ENCODE results near the gene TERB1.

The TERB1 gene

GRCh38 chr16:66741169-66741900, 60.0 kb downstream of the TERB1 start:
- no peak for DNase-seq

- no peak for DNase-seq
Observed at GRCh38 chr16:66740533-66740932, 60.9 kb downstream of the TERB1 start.

GRCh38 chr16:66740010-66740409, 61.4 kb downstream of the TERB1 start:
- DNase-seq, result no peak

GRCh38 chr16:66735891-66736290, 65.5 kb downstream of the TERB1 start:
- no peak for DNase-seq

- no peak for DNase-seq
Observed at GRCh38 chr16:66731101-66731500, 70.3 kb downstream of the TERB1 start.

GRCh38 chr16:66728804-66729203, 72.6 kb downstream of the TERB1 start:
- no peak for DNase-seq

GRCh38 chr16:66728117-66728787, 73.1 kb downstream of the TERB1 start:
- no peak for DNase-seq

- DNase-seq, result no peak
Observed at GRCh38 chr16:66720766-66721165, 80.6 kb downstream of the TERB1 start.

GRCh38 chr16:66719246-66719645, 82.1 kb downstream of the TERB1 start:
- no peak for DNase-seq

- no peak for DNase-seq
Observed at GRCh38 chr16:66717776-66718175, 83.6 kb downstream of the TERB1 start.

- no peak for DNase-seq
Observed at GRCh38 chr16:66717112-66717675, 84.2 kb downstream of the TERB1 start.

GRCh38 chr16:66714654-66715307, 86.6 kb downstream of the TERB1 start:
- DNase-seq, result no peak

- no peak for DNase-seq
Observed at GRCh38 chr16:66714062-66714461, 87.3 kb downstream of the TERB1 start.

GRCh38 chr16:66713076-66713475, 88.3 kb downstream of the TERB1 start:
- no peak for DNase-seq

- no peak for DNase-seq
Observed at GRCh38 chr16:66712512-66712911, 88.9 kb downstream of the TERB1 start.

- DNase-seq, result no peak
Observed at GRCh38 chr16:66711581-66711980, 89.8 kb downstream of the TERB1 start.

GRCh38 chr16:66706506-66706880, 94.9 kb downstream of the TERB1 start:
- no peak for DNase-seq

- DNase-seq, result no peak
Observed at GRCh38 chr16:66705790-66706505, 95.4 kb downstream of the TERB1 start.

All from activated CD8-positive, alpha-beta memory T cell treated with anti-CD3 and anti-CD28 coated beads for 24 hours (primary cell).